IPS-18a (cell line): ENCODE results near the gene GINS3.

ENCODE experiments used
- H3K27ac ChIP-seq: one replicate; pipeline ENCODE4 v1.5.1; 2013; ENCODE audit warnings: low read length
- H3K27me3 ChIP-seq: one replicate; pipeline ENCODE4 v1.6.1; 2013; ENCODE audit warnings: mild to moderate bottlenecking, low read length; ENCODE audit not compliant: control insufficient read depth, insufficient read depth
- H3K36me3 ChIP-seq: one replicate; pipeline ENCODE4 v1.6.1; 2013; ENCODE audit warnings: low read depth, low read length; ENCODE audit not compliant: control insufficient read depth
- H3K4me1 ChIP-seq: one replicate; pipeline ENCODE4 v1.6.1; 2013; ENCODE audit warnings: low read depth, low read length; ENCODE audit not compliant: control insufficient read depth
- H3K4me3 ChIP-seq: one replicate; pipeline ENCODE4 v1.5.1; 2013; ENCODE audit warnings: low read length
- H3K9ac ChIP-seq: one replicate; pipeline ENCODE4 v1.6.1; 2013; ENCODE audit warnings: mild to moderate bottlenecking, low read length, moderate library complexity
- H3K9me3 ChIP-seq: one replicate; pipeline ENCODE4 v1.6.1; 2013; ENCODE audit warnings: low read depth, low read length; ENCODE audit not compliant: control insufficient read depth

Gene GINS3

DNA sequence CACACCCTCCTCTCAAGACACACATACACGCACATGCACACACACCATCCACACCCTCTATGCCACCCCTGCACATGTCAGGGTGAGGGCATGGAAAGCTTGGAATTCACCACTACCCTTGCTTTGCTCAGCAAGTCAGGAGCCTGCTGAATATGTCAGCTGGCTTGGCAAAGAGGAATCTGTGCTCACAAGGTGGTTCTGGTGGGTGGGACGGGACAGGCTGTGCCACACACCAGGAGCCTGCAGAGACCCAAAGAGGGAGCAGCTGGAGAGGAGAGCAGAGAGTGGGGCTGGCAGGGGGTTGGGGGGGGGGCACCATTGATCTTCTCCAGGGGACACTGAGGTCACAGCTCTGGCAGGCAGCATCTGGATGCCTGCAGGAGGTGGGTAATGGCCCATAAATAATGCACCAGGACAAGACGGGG, 59.0 kb downstream of the GINS3 start:
- no peaks in the 10 kb centered on the region for H3K36me3 ChIP-seq
- no peak overlapping the region for H3K27ac ChIP-seq
- no peaks in the 10 kb centered on the region for H3K9me3 ChIP-seq
- H3K4me3 ChIP-seq: no peak overlapping the region
- H3K27me3 ChIP-seq: no peaks in the 10 kb centered on the region
- no peak overlapping the region for H3K9ac ChIP-seq
- no peaks in the 10 kb centered on the region for H3K4me1 ChIP-seq

DNA sequence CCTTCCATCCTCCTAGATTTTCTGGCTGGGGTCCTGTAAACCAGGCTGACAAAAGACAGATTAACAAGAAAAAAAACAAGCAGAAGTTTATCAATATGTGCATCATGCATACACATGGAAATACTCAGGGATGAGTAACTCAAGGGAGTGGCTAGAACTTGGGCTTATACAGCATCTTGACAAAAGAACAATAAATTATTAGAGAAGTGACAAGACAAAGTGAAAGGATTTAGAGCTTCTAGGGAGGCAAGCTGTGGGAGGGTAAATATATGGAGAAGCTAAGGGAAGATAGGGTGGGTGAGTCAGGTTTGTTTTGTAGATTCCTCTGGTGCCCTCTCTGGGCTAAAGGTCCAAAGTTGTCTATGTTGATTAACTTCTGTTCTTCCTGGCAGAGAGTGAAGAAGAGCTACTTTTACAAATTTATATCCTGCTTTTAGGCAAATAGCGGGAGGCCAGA, 59.7 kb downstream of the GINS3 start:
- Histone ChIP-seq H3K9ac (no peak overlapping the region), H3K9me3 (no peaks in the 10 kb centered on the region), H3K36me3 (no peaks in the 10 kb centered on the region), H3K4me3 (no peak overlapping the region), H3K27ac (no peak overlapping the region), H3K4me1 (no peaks in the 10 kb centered on the region), H3K27me3 (no peaks in the 10 kb centered on the region)

GRCh38 chr16:58452640-58453039, 60.4 kb downstream of the GINS3 start:
- H3K27me3 ChIP-seq: no peaks in the 10 kb centered on the region
- H3K9me3 ChIP-seq: no peaks in the 10 kb centered on the region
- no peaks in the 10 kb centered on the region for H3K4me1 ChIP-seq
- H3K27ac ChIP-seq: no peak overlapping the region
- H3K9ac ChIP-seq: no peak overlapping the region
- no peaks in the 10 kb centered on the region for H3K36me3 ChIP-seq
- H3K4me3 ChIP-seq: no peak overlapping the region

GRCh38 chr16:58454178-58454577, 61.9 kb downstream of the GINS3 start:
- H3K9me3 ChIP-seq: no peaks in the 10 kb centered on the region
- H3K4me3 ChIP-seq: no peak overlapping the region
- no peaks in the 10 kb centered on the region for H3K4me1 ChIP-seq
- H3K9ac ChIP-seq: no peak overlapping the region
- H3K27ac ChIP-seq: no peak overlapping the region
- H3K36me3 ChIP-seq: no peaks in the 10 kb centered on the region
- no peaks in the 10 kb centered on the region for H3K27me3 ChIP-seq

DNA sequence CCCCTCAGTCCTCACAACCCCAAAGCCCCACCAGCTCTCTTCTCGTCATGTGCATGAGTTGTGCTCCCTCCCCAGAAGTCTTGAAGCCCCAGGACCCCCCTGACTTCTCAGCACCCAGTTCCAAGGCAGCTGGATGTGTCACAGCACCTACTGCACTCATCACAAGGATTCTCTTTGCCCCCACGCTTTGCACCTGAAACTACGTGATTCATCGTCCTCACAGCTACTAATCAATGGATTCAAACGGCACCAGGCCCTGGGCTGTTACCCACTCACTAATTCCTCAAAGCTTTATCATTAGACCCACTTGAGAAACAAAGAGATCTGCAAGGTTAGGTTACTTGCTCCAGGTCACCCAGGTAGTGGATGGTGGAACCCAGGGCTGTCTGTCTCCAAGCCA, 62.6 kb downstream of the GINS3 start:
- Histone ChIP-seq H3K36me3 (no peaks in the 10 kb centered on the region), H3K4me3 (no peak overlapping the region), H3K27ac (no peak overlapping the region), H3K9me3 (no peaks in the 10 kb centered on the region), H3K9ac (no peak overlapping the region), H3K27me3 (no peaks in the 10 kb centered on the region), H3K4me1 (no peaks in the 10 kb centered on the region)
